ENCODE results near the gene ARAF.

ARAF gene

GRCh38 chrX:47587091-47587891 lies 26.3 kb downstream of the ARAF start:
- DNase-seq (ENCODE audit: low spot score), result no peak
- Histone ChIP-seq H3K27ac (replicated peaks; ENCODE audit: low read length) (no peak overlapping the region), H3K27me3 (ENCODE audit: control insufficient read depth in 3 of 3, insufficient read depth in 3 of 3, low read depth in 1 of 3, low read length in 3 of 3) (peaks cover 0 to 3% (median 0%) of the 10 kb centered on the region in 3 experiments), H3K23ac (ENCODE audit: low read depth, low read length, poor library complexity) (no peak overlapping the region), H3K36me3 (replicated peaks in 1 of 2; ENCODE audit: control insufficient read depth in 2 of 2, insufficient read depth in 2 of 2, low read length in 2 of 2) (peaks cover 0 to 18% of the 10 kb centered on the region in 2 donors), H3K9ac (ENCODE audit: low read depth, low read length, poor library complexity) (no peak overlapping the region), H3K4me3 (ENCODE audit: low read length in 2 of 2) (no peak overlapping the region), H3K14ac (ENCODE audit: low read length) (no peak overlapping the region), H2BK15ac (ENCODE audit: low read length) (no peak overlapping the region), H2AK5ac (ENCODE audit: low read depth, low read length) (no peak overlapping the region), H3K4me2 (ENCODE audit: insufficient read depth, low read length, poor library complexity, severe bottlenecking) (no peak overlapping the region), H3K18ac (ENCODE audit: low read length) (no peak overlapping the region), H2AFZ (ENCODE audit: low read length) (no peak overlapping the region), H2BK120ac (ENCODE audit: low read depth, low read length) (no peak overlapping the region), H4K91ac (ENCODE audit: low read depth, low read length, poor library complexity) (no peak overlapping the region), H4K8ac (ENCODE audit: low read depth, low read length) (no peak overlapping the region), H3K4ac (ENCODE audit: low read length) (no peak overlapping the region), H3K4me1 (ENCODE audit: control insufficient read depth in 2 of 2, insufficient read depth in 1 of 2, low read depth in 1 of 2, low read length in 2 of 2) (no peaks in the 10 kb centered on the region), H2BK5ac (ENCODE audit: low read length) (no peak overlapping the region), H3K9me3 (replicated peaks in 1 of 2; ENCODE audit: control insufficient read depth in 2 of 2, insufficient read depth in 1 of 2, low read depth in 1 of 2, low read length in 2 of 2) (no peaks in the 10 kb centered on the region), H2BK12ac (ENCODE audit: low read length) (no peak overlapping the region), H3K79me1 (ENCODE audit: low read depth, low read length) (no peaks in the 10 kb centered on the region)
- WGBS, 2 donors (ENCODE audit: extremely low coverage in 2 of 2, insufficient read length in 2 of 2, insufficient replicate concordance in 1 of 2), result no CpG with 5 or more reads among the region's 4 CpGs

- no peak for DNase-seq (ENCODE audit: low spot score)
- Histone ChIP-seq H3K4me1 (ENCODE audit: control insufficient read depth in 2 of 2, insufficient read depth in 1 of 2, low read depth in 1 of 2, low read length in 2 of 2) (no peaks in the 10 kb centered on the region), H2BK15ac (ENCODE audit: low read length) (no peak overlapping the region), H2AK5ac (ENCODE audit: low read depth, low read length) (no peak overlapping the region), H2AFZ (ENCODE audit: low read length) (no peak overlapping the region), H2BK5ac (ENCODE audit: low read length) (no peak overlapping the region), H3K4me3 (ENCODE audit: low read length in 2 of 2) (no peak overlapping the region), H3K27ac (replicated peaks; ENCODE audit: low read length) (no peak overlapping the region), H4K8ac (ENCODE audit: low read depth, low read length) (no peak overlapping the region), H3K79me1 (ENCODE audit: low read depth, low read length) (no peaks in the 10 kb centered on the region), H3K36me3 (replicated peaks in 1 of 2; ENCODE audit: control insufficient read depth in 2 of 2, insufficient read depth in 2 of 2, low read length in 2 of 2) (peaks cover 0 to 18% of the 10 kb centered on the region in 2 donors), H3K14ac (ENCODE audit: low read length) (no peak overlapping the region), H3K23ac (ENCODE audit: low read depth, low read length, poor library complexity) (no peak overlapping the region), H2BK12ac (ENCODE audit: low read length) (no peak overlapping the region), H3K4me2 (ENCODE audit: insufficient read depth, low read length, poor library complexity, severe bottlenecking) (no peak overlapping the region), H3K27me3 (ENCODE audit: control insufficient read depth in 3 of 3, insufficient read depth in 3 of 3, low read depth in 1 of 3, low read length in 3 of 3) (peaks cover 0 to 3% (median 0%) of the 10 kb centered on the region in 3 experiments), H3K18ac (ENCODE audit: low read length) (no peak overlapping the region), H3K4ac (ENCODE audit: low read length) (no peak overlapping the region), H4K91ac (ENCODE audit: low read depth, low read length, poor library complexity) (no peak overlapping the region), H2BK120ac (ENCODE audit: low read depth, low read length) (no peak overlapping the region), H3K9me3 (replicated peaks in 1 of 2; ENCODE audit: control insufficient read depth in 2 of 2, insufficient read depth in 1 of 2, low read depth in 1 of 2, low read length in 2 of 2) (no peaks in the 10 kb centered on the region), H3K9ac (ENCODE audit: low read depth, low read length, poor library complexity) (no peak overlapping the region)
- WGBS, 2 donors (ENCODE audit: extremely low coverage in 2 of 2, insufficient read length in 2 of 2, insufficient replicate concordance in 1 of 2), result no CpG with 5 or more reads among the region's 16 CpGs
Measured at GRCh38 chrX:47587906-47588735, 27.1 kb downstream of the ARAF start.

- Histone ChIP-seq H2BK120ac (ENCODE audit: low read depth, low read length) (no peak overlapping the region), H2AFZ (ENCODE audit: low read length) (no peak overlapping the region), H3K27ac (replicated peaks; ENCODE audit: low read length) (no peak overlapping the region), H2BK15ac (ENCODE audit: low read length) (no peak overlapping the region), H3K9ac (ENCODE audit: low read depth, low read length, poor library complexity) (no peak overlapping the region), H2BK5ac (ENCODE audit: low read length) (no peak overlapping the region), H3K79me1 (ENCODE audit: low read depth, low read length) (no peaks in the 10 kb centered on the region), H2AK5ac (ENCODE audit: low read depth, low read length) (no peak overlapping the region), H3K4me3 (ENCODE audit: low read length in 2 of 2) (no peak overlapping the region), H3K23ac (ENCODE audit: low read depth, low read length, poor library complexity) (no peak overlapping the region), H3K9me3 (replicated peaks in 1 of 2; ENCODE audit: control insufficient read depth in 2 of 2, insufficient read depth in 1 of 2, low read depth in 1 of 2, low read length in 2 of 2) (no peaks in the 10 kb centered on the region), H4K91ac (ENCODE audit: low read depth, low read length, poor library complexity) (no peak overlapping the region), H3K36me3 (replicated peaks in 1 of 2; ENCODE audit: control insufficient read depth in 2 of 2, insufficient read depth in 2 of 2, low read length in 2 of 2) (peaks cover 0 to 3% of the 10 kb centered on the region in 2 donors), H3K4me2 (ENCODE audit: insufficient read depth, low read length, poor library complexity, severe bottlenecking) (no peak overlapping the region), H3K27me3 (ENCODE audit: control insufficient read depth in 3 of 3, insufficient read depth in 3 of 3, low read depth in 1 of 3, low read length in 3 of 3) (no peaks in the 10 kb centered on the region), H3K18ac (ENCODE audit: low read length) (no peak overlapping the region), H4K8ac (ENCODE audit: low read depth, low read length) (no peak overlapping the region), H3K4ac (ENCODE audit: low read length) (no peak overlapping the region), H3K14ac (ENCODE audit: low read length) (no peak overlapping the region), H2BK12ac (ENCODE audit: low read length) (no peak overlapping the region), H3K4me1 (ENCODE audit: control insufficient read depth in 2 of 2, insufficient read depth in 1 of 2, low read depth in 1 of 2, low read length in 2 of 2) (no peaks in the 10 kb centered on the region)
- DNase-seq (ENCODE audit: low spot score), result no peak
- no CpG with 5 or more reads among the region's 5 CpGs for WGBS, 2 donors (ENCODE audit: extremely low coverage in 2 of 2, insufficient read length in 2 of 2, insufficient replicate concordance in 1 of 2)
Measured at GRCh38 chrX:47590984-47591383, 30.0 kb downstream of the ARAF start.

- Histone ChIP-seq H2BK5ac (ENCODE audit: low read length) (no peak overlapping the region), H3K79me1 (ENCODE audit: low read depth, low read length) (no peaks in the 10 kb centered on the region), H2BK120ac (ENCODE audit: low read depth, low read length) (no peak overlapping the region), H3K4ac (ENCODE audit: low read length) (no peak overlapping the region), H3K27me3 (ENCODE audit: control insufficient read depth in 3 of 3, insufficient read depth in 3 of 3, low read depth in 1 of 3, low read length in 3 of 3) (no peaks in the 10 kb centered on the region), H3K27ac (replicated peaks; ENCODE audit: low read length) (no peak overlapping the region), H2BK12ac (ENCODE audit: low read length) (no peak overlapping the region), H3K9me3 (replicated peaks in 1 of 2; ENCODE audit: control insufficient read depth in 2 of 2, insufficient read depth in 1 of 2, low read depth in 1 of 2, low read length in 2 of 2) (peaks cover 0 to 5% of the 10 kb centered on the region in 2 donors), H3K4me2 (ENCODE audit: insufficient read depth, low read length, poor library complexity, severe bottlenecking) (no peak overlapping the region), H3K4me3 (ENCODE audit: low read length in 2 of 2) (no peak overlapping the region), H4K8ac (ENCODE audit: low read depth, low read length) (no peak overlapping the region), H2AK5ac (ENCODE audit: low read depth, low read length) (no peak overlapping the region), H2BK15ac (ENCODE audit: low read length) (no peak overlapping the region), H3K36me3 (replicated peaks in 1 of 2; ENCODE audit: control insufficient read depth in 2 of 2, insufficient read depth in 2 of 2, low read length in 2 of 2) (no peaks in the 10 kb centered on the region), H3K23ac (ENCODE audit: low read depth, low read length, poor library complexity) (no peak overlapping the region), H4K91ac (ENCODE audit: low read depth, low read length, poor library complexity) (no peak overlapping the region), H3K14ac (ENCODE audit: low read length) (no peak overlapping the region), H3K18ac (ENCODE audit: low read length) (no peak overlapping the region), H3K9ac (ENCODE audit: low read depth, low read length, poor library complexity) (no peak overlapping the region), H3K4me1 (ENCODE audit: control insufficient read depth in 2 of 2, insufficient read depth in 1 of 2, low read depth in 1 of 2, low read length in 2 of 2) (no peaks in the 10 kb centered on the region), H2AFZ (ENCODE audit: low read length) (no peak overlapping the region)
- no CpG with 5 or more reads among the region's 4 CpGs for WGBS, 2 donors (ENCODE audit: extremely low coverage in 2 of 2, insufficient read length in 2 of 2, insufficient replicate concordance in 1 of 2)
- no peak for DNase-seq (ENCODE audit: low spot score)
Measured at GRCh38 chrX:47593522-47593921, 32.5 kb downstream of the ARAF start.
